HepG2 (cell line): ENCODE results near the gene FAM168A. TPM values are rescaled to one million over a fixed set of nuclear protein-coding genes. Genes with fewer than 3 reads are reported as not detected.

Source experiments
- ATAC-seq: fragments of 200-7000 bp; cut with Tn5 transposase; 3 replicates; pipeline ENCODE4 v1.9.1; 2020; ENCODE audit warnings: mild to moderate bottlenecking, moderate library complexity
- BruUV-seq: library from RNA; stranded (reverse); fragments of 400-500 nt; replicated peaks from 2 replicates; lab custom pipeline; 2021; lab: Mats Ljungman, UMichigan
- CTCF ChIA-PET: fragments of 300-600 bp; formaldehyde crosslinking; extraction: SDS; loops from one replicate; lab custom pipeline; 2021; ENCODE audit warnings: low total read pairs, inconsistent platforms, low intra/inter-chr PET ratio; lab: Yijun Ruan, JAX
- POLR2A ChIA-PET: fragments of 350-600 bp; sonication (Branson Sonifier 250); formaldehyde crosslinking; loops from one replicate; lab custom pipeline; 2020; ENCODE audit warnings: antibody characterized with exemption, inconsistent platforms; lab: Yijun Ruan, JAX
- DNase-seq: peaks from one replicate; pipeline ENCODE4 v3.0.0-alpha.2; 2015; ENCODE audit warnings: low spot score
- FAIRE-seq: peaks from 3 replicates; lab custom pipeline; 2011; peaks lifted over from hg19 to GRCh38; lab: Jason Lieb, UNC
- H2AFZ ChIP-seq: one replicate; pipeline ENCODE4 v1.6.1; 2011; ENCODE audit warnings: low read length, inconsistent platforms
- H3K27ac ChIP-seq: fragments of 300-600 bp; 3 replicates; pipeline ENCODE4 v1.8.0; 2011; ENCODE audit warnings: mixed run types, mild to moderate bottlenecking, mixed read lengths, low read length, inconsistent platforms; ENCODE audit not compliant: insufficient read depth; ENCODE audit errors: extremely low read length
- H3K27me3 ChIP-seq, 2 experiments: fragments of 200-600 bp in 1 of 2; 2 replicates in 1 of 2; 3 replicates in 1 of 2; pipeline versions ENCODE4 v1.6.0 to v1.8.0; 2011; ENCODE audit warnings: low read length in 2 of 2, mild to moderate bottlenecking in 2 of 2, moderate library complexity in 2 of 2, inconsistent platforms in 1 of 2; ENCODE audit not compliant: insufficient read depth in 2 of 2, control insufficient read depth in 1 of 2
- H3K36me3 ChIP-seq, 2 experiments: fragments of 200-600 bp in 1 of 2; replicated peaks in 1 of 2; 2 replicates in 1 of 2; 3 replicates in 1 of 2; pipeline versions ENCODE4 v1.5.1 to v1.8.0; 2011; ENCODE audit warnings: low read length in 2 of 2, inconsistent platforms in 1 of 2; ENCODE audit not compliant: insufficient read depth in 2 of 2, control insufficient read depth in 1 of 2
- H3K4me1 ChIP-seq: 2 replicates; pipeline ENCODE4 v1.5.1; 2012; ENCODE audit warnings: low read length, inconsistent platforms; ENCODE audit not compliant: insufficient read depth
- H3K4me2 ChIP-seq: 2 replicates; pipeline ENCODE4 v1.6.0; 2011; ENCODE audit warnings: low read depth, low read length, inconsistent platforms
- H3K4me3 ChIP-seq, 3 experiments: fragments of 200-600 bp in 1 of 3; sonication (generic), shearing (Covaris generic) in 1 of 3; replicated peaks in 1 of 3; 2 replicates each; pipeline ENCODE4 v1.5.1; 2011 to 2016; ENCODE audit warnings: low read length in 3 of 3, inconsistent platforms in 2 of 3, low read depth in 2 of 3, mild to moderate bottlenecking in 2 of 3, control low read depth in 1 of 3, mixed read lengths in 1 of 3; ENCODE audit not compliant: insufficient read depth in 1 of 3
- H3K79me2 ChIP-seq: one replicate; pipeline ENCODE4 v1.6.1; 2011; ENCODE audit warnings: low read length, inconsistent platforms; ENCODE audit not compliant: insufficient read depth
- H3K9ac ChIP-seq: 2 replicates; pipeline ENCODE4 v1.6.0; 2011; ENCODE audit warnings: mild to moderate bottlenecking, low read depth, low read length, inconsistent platforms; ENCODE audit not compliant: insufficient read depth
- H3K9me3 ChIP-seq: 2 replicates; pipeline ENCODE4 v1.5.1; 2012; ENCODE audit warnings: mild to moderate bottlenecking, low read length
- H4K20me1 ChIP-seq: 2 replicates; pipeline ENCODE4 v1.6.0; 2011; ENCODE audit warnings: inconsistent platforms, mild to moderate bottlenecking, low read length, moderate library complexity; ENCODE audit not compliant: insufficient read depth
- ATRX ChIP-seq: sonication (generic); formaldehyde crosslinking; IDR thresholded peaks from 2 replicates; pipeline ENCODE4 v1.4.0; 2020; ENCODE audit warnings: missing genetic modification reagents, borderline replicate concordance
- DZIP1 ChIP-seq: sonication (generic); formaldehyde crosslinking; IDR thresholded peaks from 2 replicates; pipeline ENCODE4 v1.5.0; 2020; ENCODE audit warnings: mild to moderate bottlenecking, missing genetic modification reagents
- FIP1L1 ChIP-seq: fragments of 200-400 bp; formaldehyde crosslinking; IDR thresholded peaks from 2 replicates; pipeline ENCODE4 v1.6.1; 2018; ENCODE audit warnings: low read depth, mild to moderate bottlenecking, low read length, moderate library complexity, borderline replicate concordance; ENCODE audit not compliant: insufficient read depth
- FUBP1 ChIP-seq: sonication (generic); formaldehyde crosslinking; IDR thresholded peaks from 2 replicates; pipeline ENCODE4 v1.5.1; 2020; ENCODE audit warnings: missing genetic modification reagents, mild to moderate bottlenecking, borderline replicate concordance
- KLF12 ChIP-seq: sonication (generic); formaldehyde crosslinking; IDR thresholded peaks from 2 replicates; pipeline ENCODE4 v1.4.0; 2020; ENCODE audit warnings: missing genetic modification reagents, borderline replicate concordance
- PAWR ChIP-seq: sonication (generic); formaldehyde crosslinking; IDR thresholded peaks from 2 replicates; pipeline ENCODE4 v1.4.0; 2020; ENCODE audit warnings: missing genetic modification reagents, mild to moderate bottlenecking, borderline replicate concordance
- RXRA ChIP-seq: sonication (generic); formaldehyde crosslinking; IDR thresholded peaks from 2 replicates; pipeline ENCODE4 v1.5.1; 2020; ENCODE audit warnings: missing genetic modification reagents
- TBX3 ChIP-seq: fragments of 450-650 bp; IDR thresholded peaks from 2 replicates; pipeline ENCODE4 v1.6.1; 2017; ENCODE audit warnings: antibody characterized with exemption, mild to moderate bottlenecking, inconsistent platforms, borderline replicate concordance
- ZNF577 ChIP-seq: sonication (generic); formaldehyde crosslinking; IDR thresholded peaks from 2 replicates; pipeline ENCODE4 v1.4.0; 2020; ENCODE audit warnings: mild to moderate bottlenecking, low read depth, missing genetic modification reagents, borderline replicate concordance
- ZNF589 ChIP-seq: sonication (generic); formaldehyde crosslinking; conservative IDR thresholded peaks from 2 replicates; pipeline ENCODE4 v1.8.0; 2022; ENCODE audit warnings: mild to moderate bottlenecking, moderate library complexity, missing genetic modification reagents
- WGBS: methylation state at CpG from one replicate; pipeline ENCODE4 v1.1.6; 2017; ENCODE audit warnings: low lambda C conversion rate; 5-methylcytosine and 5-hydroxymethylcytosine counted together
- in situ Hi-C: cut with HindIII; loops from 2 replicates; pipeline ENCODE4 v1.10.0; 2017; ENCODE audit warnings: low pct_unique_long_range_greater_than_20kb; ENCODE audit not compliant: extremely low pct_ligation_motif_present
- intact Hi-C: fragments of 100-400 bp; cut with micrococcal nuclease; formaldehyde crosslinking; loops from one replicate; pipeline ENCODE4 v1.10.0; 2022; ENCODE audit not compliant: unreplicated experiment
- polyA plus RNA-seq, 8 experiments: library from polyadenylated mRNA; depleted of rRNA in 3 of 8; stranded (reverse) in 7 of 8; unstranded in 1 of 8; fragments of >200 nt; fragmentation: Illumina TruSeq in 4 of 8; extraction: Trizol in 4 of 8; gene quantifications; 2 replicates each; pipeline versions ENCODE4 v1.2.1 to v1.2.3, GENCODE V29; 2011 to 2016; ENCODE audit warnings: low read depth in 4 of 8, missing spikeins in 1 of 8, mixed read lengths in 1 of 8; ENCODE audit not compliant: insufficient read depth in 1 of 8
- total RNA-seq, 5 experiments: library from RNA; depleted of rRNA; stranded (reverse); fragments of >200 nt; fragmentation: Illumina TruSeq; extraction: Trizol; gene quantifications; 2 replicates each; pipeline ENCODE4 v1.2.3, GENCODE V29; 2016; ENCODE audit warnings: low read depth in 1 of 5
- TF ChIP-seq, protein P1 (sequence below): IDR thresholded peaks from 2 replicates; pipeline ENCODE4 v1.6.1; 2016; ENCODE audit warnings: mild to moderate bottlenecking
- TF ChIP-seq, protein P2 (sequence below): sonication (generic); formaldehyde crosslinking; IDR thresholded peaks from 2 replicates; pipeline ENCODE4 v1.5.0; 2020; ENCODE audit warnings: mild to moderate bottlenecking, missing genetic modification reagents
- TF ChIP-seq, protein P3 (sequence below): IDR thresholded peaks from 2 replicates; pipeline ENCODE4 v1.6.1; 2016; ENCODE audit warnings: low read depth, borderline replicate concordance
- TF ChIP-seq, protein P4 (sequence below): sonication (generic); formaldehyde crosslinking; IDR thresholded peaks from 2 replicates; pipeline ENCODE4 v1.4.0; 2020; ENCODE audit warnings: missing genetic modification reagents

The FAM168A gene
- total and polyA plus RNA-seq, 2 of the 13 experiments (the other 11 are each of a cell fraction or from before 2014, with no cell fraction given), result 13.9 to 15.8 TPM

- FAIRE-seq (no peak), DNase-seq (no peak), ATAC-seq (no peak)
- Histone ChIP-seq H3K36me3 (no peaks in the 10 kb centered on the region), H3K27me3 (no peaks in the 10 kb centered on the region), H3K9ac (no peak overlapping the region), H4K20me1 (no peaks in the 10 kb centered on the region), H3K4me1 (no peaks in the 10 kb centered on the region), H3K4me2 (no peak overlapping the region), H3K27ac (no peak overlapping the region), H3K4me3 (no peak overlapping the region), H2AFZ (no peak overlapping the region), H3K9me3 (peaks cover 9% of the 10 kb centered on the region; the same call in 1 of the 2 replicates), H3K79me2 (no peaks in the 10 kb centered on the region)
- 97% methylated on average over 2 of the region's 2 CpGs for WGBS
- ChIA-PET POLR2A (no interaction called here), CTCF (no interaction called here)
- intact Hi-C loops, result no loop called here
- in situ Hi-C loops, result loop anchor here (10.0 kb wide), 1 partner anchor 174 kb away; no protein-coding TSS in a partner anchor
- BruUV-seq, result no TSS peak
- TF ChIP-seq PAWR (CRISPR knock-in tag) (no peak), ZNF577 (CRISPR knock-in tag) (no peak), FUBP1 (no peak), ZNF589 (CRISPR knock-in tag) (no peak), KLF12 (CRISPR knock-in tag) (no peak), FIP1L1 (no peak), RXRA (CRISPR knock-in tag) (no peak), ATRX (CRISPR knock-in tag) (no peak), DZIP1 (CRISPR knock-in tag) (no peak), TBX3 (no peak)
- TF ChIP-seq, protein P1, sequence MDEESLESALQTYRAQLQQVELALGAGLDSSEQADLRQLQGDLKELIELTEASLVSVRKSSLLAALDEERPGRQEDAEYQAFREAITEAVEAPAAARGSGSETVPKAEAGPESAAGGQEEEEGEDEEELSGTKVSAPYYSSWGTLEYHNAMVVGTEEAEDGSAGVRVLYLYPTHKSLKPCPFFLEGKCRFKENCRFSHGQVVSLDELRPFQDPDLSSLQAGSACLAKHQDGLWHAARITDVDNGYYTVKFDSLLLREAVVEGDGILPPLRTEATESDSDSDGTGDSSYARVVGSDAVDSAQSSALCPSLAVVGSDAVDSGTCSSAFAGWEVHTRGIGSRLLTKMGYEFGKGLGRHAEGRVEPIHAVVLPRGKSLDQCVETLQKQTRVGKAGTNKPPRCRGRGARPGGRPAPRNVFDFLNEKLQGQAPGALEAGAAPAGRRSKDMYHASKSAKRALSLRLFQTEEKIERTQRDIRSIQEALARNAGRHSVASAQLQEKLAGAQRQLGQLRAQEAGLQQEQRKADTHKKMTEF (CRISPR knock-in tag), result no peak
- TF ChIP-seq, protein P2, sequence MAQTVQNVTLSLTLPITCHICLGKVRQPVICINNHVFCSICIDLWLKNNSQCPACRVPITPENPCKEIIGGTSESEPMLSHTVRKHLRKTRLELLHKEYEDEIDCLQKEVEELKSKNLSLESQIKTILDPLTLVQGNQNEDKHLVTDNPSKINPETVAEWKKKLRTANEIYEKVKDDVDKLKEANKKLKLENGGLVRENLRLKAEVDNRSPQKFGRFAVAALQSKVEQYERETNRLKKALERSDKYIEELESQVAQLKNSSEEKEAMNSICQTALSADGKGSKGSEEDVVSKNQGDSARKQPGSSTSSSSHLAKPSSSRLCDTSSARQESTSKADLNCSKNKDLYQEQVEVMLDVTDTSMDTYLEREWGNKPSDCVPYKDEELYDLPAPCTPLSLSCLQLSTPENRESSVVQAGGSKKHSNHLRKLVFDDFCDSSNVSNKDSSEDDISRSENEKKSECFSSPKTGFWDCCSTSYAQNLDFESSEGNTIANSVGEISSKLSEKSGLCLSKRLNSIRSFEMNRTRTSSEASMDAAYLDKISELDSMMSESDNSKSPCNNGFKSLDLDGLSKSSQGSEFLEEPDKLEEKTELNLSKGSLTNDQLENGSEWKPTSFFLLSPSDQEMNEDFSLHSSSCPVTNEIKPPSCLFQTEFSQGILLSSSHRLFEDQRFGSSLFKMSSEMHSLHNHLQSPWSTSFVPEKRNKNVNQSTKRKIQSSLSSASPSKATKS (CRISPR knock-in tag), result no peak
- TF ChIP-seq, protein P3, sequence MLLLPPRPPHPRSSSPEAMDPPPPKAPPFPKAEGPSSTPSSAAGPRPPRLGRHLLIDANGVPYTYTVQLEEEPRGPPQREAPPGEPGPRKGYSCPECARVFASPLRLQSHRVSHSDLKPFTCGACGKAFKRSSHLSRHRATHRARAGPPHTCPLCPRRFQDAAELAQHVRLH (CRISPR knock-in tag), result no peak
- TF ChIP-seq, protein P4, sequence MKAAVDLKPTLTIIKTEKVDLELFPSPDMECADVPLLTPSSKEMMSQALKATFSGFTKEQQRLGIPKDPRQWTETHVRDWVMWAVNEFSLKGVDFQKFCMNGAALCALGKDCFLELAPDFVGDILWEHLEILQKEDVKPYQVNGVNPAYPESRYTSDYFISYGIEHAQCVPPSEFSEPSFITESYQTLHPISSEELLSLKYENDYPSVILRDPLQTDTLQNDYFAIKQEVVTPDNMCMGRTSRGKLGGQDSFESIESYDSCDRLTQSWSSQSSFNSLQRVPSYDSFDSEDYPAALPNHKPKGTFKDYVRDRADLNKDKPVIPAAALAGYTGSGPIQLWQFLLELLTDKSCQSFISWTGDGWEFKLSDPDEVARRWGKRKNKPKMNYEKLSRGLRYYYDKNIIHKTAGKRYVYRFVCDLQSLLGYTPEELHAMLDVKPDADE, result no peak
These were observed 117.2 kb downstream of the FAM168A start for GRCh38 chr11:73480677-73481076.
